Glomerular endothelial cell (primary cell): ENCODE results near the gene CDK5R1. TPM values are rescaled to one million over a fixed set of nuclear protein-coding genes. Genes with fewer than 3 reads are reported as not detected.

ENCODE experiments used
- DNase-seq: peaks from one replicate; pipeline ENCODE4 v3.0.0-alpha.2; 2011; ENCODE audit warnings: low read depth, low spot score; ENCODE audit errors: extremely low read depth
- total RNA-seq: library from RNA; depleted of rRNA; stranded (reverse); fragments of >200 nt; gene quantifications from 2 replicates; pipeline ENCODE4 v1.2.3, GENCODE V29; 2015

Gene CDK5R1
- total RNA-seq, 1 donor from 2014 or later, result 3.5 TPM

DNA sequence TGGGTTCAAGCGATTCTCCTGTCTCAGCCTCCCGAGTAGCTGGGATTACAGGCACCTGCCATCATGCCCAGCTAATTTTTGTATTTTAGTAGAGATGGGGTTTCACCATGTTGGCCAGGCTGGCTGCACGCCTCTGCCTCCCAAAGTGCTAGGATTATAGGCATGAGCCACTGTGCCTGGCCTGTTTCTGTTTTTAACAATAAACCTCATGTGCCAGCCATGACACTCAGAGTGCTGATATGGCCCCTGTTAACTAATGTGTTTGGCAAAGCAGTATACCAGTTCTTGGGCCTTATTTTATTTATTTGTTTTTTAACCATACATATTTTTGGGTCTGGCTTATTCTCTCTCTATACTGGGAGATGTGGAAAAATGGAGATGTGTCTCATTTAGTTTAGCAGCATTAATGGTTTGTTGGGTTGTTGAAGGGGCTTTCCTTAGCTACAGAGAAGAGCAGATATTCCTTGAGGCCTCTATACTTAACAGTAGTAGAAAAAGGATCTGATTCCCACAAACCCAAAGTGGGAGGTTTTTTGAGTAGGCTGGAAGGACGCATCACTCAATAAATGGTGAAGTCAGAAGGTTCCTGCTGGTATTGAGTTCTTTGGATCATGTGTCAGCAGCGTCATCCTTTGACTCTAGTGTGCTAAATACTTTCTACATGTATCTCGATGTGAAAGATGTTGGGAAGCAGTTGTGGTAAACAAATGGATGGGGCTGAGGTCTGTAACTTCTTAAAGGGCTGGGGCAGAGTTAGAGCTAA lies 16.2 kb upstream of the CDK5R1 start:
- DNase-seq, result no peak

DNA sequence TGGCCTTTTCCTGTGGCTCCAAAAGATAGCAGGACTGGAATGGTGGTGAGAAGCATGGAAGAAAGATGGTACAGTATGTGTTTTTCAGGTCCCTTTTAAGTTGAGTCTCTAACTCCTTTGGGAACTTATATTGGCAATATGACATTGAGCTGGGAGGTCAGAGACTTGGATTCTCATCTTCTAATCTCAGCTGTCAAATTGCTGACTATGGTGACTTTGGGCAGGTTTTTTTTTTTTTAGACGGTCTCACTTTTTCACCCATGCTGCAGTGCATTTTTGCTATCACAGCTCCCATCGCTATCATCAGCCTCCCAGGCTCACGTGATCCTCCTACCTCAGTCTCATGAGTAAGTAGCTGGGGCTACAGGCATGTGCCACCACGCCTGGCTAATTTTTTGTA lies 15.1 kb upstream of the CDK5R1 start:
- no peak for DNase-seq

DNA sequence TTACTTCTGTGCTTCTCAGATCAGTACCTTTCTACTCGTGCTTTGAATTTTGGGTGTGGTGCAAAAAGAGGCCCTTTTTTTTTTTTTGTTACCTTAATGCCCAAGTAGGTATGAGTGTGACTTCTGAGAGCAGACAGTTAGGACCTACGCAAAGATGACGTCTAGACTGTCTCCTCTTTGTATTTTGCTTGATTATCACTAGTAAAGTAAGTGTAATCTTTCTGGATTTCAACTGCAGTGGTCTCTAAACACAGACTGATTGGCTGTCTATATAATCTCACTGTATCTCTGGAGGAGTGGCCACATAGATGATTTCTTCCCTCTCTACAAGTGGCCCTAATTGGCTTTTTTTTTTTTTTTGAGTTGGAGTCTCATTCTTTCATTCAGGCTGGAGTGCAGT lies 11.5 kb upstream of the CDK5R1 start:
- DNase-seq, result no peak

DNA sequence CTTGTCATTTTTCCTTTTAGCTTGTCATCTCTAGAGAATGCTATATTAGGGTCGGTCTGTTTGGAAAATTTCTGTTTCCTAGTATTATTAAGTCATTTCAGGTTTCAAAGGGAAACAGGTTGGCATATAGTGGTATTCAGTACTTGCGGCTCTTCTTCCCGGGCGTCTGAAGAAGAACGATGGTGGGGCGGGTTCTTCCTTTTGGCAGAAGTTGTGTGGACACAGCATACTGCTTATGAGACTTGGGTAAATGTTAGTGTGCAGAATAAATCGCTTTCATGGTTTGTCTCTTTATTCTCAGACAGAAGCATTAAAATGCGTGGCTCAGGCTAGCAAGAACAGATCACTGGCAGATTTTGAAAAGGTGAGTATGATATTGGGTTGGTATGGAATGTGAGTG lies 9.6 kb upstream of the CDK5R1 start:
- DNase-seq, result no peak

DNA sequence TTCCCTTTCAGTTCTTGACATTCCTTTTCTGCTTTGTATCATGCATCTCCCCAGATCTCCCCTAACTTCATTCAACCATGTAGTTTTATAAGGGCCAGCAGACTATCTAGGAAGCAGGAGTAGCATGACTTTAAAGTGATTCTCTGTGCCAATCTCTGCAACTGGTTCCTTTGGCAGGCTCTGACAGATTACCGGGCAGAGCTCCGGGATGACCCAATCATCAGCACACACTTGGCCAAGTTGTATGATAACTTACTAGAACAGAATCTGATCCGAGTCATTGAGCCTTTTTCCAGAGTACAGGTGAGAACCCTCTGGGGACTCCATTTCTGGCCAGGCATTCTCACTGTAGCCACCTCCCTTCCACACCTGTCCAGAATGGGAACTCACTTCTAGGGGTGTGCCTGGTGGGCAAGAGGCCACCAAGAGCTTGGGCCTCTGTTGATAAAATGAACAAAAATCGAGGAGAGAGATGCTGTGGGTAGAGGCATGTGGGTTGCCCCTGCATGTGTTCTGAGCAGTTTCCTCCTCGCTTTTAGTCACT lies 7.6 kb upstream of the CDK5R1 start:
- no peak for DNase-seq

DNA sequence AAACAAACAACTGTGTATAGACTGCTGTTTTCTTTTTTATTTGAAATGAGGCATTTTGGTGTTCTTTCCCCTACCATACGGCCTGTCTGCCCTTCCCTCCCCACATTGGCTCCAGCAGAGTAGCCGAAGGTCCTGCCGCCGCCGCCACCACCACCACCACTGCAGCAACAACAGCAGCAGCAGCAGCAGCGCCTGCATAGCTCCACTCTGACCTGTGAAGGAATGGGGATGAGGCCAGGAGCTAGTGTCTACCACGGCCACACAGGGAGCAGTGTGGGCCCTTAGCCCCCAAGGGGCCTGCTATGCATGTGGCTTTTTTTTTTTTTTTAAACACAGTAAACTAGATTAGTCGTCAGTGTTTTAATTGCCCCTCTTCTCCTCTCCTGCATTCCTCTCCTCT lies 5.6 kb upstream of the CDK5R1 start:
- no peak for DNase-seq

DNA sequence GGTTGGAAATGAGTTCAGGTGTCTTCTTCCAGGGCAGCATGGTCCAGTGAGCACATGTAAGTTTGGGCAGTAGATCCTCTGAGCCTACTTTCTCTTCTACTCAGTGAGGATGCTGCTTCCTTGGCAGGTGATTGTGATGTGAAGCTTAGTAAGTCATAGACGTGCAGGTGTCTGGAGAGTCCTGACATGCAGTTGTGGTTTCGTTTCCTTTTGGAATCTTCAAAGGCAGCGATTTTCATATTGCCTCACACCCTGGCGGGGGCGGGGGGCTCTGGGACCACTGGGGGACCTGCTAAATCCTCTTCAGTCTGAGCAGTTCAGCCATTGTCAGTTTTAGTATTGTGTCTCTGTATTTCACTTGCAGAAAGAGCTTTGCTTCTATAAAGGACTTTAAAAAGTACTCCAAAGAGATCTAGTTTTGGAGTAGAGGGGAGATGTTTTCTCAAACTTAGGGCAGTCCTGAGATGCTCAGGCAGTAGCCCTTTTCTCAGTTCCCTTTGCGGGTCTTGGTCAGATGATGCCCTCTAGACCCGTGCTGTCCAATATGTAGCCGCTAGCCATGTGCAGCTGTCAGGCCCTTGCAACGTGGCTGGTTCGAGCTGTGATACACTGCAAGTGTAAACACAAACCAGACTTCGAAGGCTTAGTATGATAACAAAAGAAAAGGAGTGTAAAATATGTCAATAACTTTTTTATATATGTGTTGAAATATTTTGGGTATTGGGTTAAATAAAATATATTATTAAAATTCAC lies 4.0 kb upstream of the CDK5R1 start:
- no peak for DNase-seq

DNA sequence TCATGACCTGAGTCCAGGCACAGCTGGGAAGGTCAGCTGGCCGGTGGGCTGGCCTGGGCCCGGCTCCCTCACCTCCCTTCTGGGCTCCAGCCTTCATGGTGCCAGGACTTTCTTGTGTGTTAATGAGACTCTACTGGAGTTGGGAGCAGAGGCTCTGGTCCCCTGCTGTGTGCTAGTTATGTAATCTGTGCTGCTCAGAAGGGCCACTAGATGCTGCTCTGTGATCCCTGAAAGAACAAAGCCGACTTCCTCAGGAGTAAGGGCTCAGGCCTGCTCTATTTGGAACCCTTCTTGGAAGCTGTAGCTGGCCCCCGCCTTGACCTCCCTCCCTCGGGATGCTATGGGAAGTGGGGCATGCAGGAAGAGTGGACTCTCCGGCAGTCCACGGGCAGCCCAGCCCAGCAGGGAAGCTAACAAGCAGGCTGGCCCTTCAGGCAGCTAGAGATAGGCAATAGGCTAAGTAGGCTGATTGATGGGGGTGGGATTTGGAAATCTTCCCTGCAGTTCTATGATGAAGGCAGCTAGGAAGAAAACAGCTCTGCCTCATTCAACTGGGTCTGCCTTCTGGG lies 3.3 kb upstream of the CDK5R1 start:
- DNase-seq, result peak; percentile 14

DNA sequence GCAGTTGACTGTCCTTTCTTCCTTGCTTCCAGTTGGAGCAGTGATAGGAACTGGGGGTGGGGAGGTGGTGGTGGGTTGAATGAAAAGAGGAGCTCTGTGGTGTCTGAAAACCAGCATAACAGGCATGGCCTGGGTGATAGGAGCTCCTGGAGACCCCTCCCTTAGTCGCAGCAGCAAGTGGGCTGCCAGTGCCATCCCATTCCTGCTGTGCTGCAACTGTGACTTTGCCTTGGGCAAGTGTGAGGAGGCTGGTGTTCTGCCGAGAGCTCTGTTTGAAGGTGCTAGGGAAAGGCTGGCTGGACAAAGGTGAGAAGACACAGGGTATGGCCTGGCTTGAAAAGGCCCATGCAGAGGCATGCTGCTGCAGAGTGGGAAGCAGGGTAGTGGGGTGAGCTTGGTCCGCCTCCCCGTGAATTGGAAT lies 2.7 kb upstream of the CDK5R1 start:
- DNase-seq, result no peak

DNA sequence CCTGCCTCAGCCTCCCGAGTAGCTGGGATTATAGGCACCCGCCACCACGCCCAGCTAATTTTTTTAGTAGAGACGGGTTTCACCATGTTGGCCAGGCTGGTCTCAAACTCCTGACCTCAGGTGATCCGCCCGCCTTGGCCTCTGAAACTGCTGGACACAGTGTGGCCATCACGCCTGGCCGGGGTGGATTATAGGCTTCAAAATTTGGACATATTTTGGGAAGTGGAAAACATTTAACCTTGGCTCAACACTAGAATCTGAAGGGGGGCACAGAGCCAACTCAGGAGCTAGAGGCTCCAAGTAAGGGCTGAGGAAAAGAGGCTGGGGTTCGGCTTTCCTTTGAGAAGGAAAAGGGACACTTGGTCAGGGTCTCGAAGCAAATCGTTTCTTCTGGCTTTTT lies 2.2 kb upstream of the CDK5R1 start:
- DNase-seq, result no peak

DNA sequence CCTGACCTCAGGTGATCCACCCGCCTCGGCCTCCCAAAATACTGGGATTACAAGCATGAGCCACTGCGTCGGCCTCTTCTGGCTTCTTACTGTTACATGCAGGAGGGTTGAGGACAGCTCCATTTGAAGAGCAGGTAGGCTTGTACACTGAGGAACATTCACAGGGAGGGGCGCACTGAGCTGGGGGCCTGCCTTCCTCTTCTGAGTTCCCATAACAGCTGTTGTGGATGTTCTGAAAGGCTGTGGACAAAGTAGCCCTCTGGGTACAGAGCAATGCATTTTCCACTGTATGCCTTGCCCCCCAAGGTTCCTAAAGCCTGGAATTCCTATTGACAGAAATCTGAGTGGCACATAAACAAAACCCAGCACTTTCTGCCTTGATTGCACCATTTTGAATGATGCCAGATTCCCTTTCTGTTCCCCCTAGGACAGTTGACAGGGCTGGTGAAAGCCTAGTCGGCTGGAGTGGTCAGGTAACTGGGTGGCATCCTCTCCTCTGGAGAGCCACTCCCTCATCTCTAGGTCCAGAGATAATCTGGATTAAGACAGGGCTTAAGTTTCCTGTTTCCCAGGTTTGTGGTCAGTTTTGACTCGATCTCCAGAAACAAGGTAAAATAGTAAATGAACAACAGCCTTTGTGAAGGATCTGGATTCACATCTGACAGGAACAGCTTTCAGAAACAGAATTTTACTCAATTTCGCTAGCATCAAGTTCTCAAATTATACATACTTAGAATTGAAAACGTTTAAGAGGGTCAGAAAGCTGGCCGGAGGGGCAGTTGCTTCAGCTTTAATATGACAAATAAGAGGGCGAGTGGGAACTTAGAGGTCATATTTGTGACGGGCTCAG lies 1.3 kb upstream of the CDK5R1 start:
- no peak for DNase-seq

DNA sequence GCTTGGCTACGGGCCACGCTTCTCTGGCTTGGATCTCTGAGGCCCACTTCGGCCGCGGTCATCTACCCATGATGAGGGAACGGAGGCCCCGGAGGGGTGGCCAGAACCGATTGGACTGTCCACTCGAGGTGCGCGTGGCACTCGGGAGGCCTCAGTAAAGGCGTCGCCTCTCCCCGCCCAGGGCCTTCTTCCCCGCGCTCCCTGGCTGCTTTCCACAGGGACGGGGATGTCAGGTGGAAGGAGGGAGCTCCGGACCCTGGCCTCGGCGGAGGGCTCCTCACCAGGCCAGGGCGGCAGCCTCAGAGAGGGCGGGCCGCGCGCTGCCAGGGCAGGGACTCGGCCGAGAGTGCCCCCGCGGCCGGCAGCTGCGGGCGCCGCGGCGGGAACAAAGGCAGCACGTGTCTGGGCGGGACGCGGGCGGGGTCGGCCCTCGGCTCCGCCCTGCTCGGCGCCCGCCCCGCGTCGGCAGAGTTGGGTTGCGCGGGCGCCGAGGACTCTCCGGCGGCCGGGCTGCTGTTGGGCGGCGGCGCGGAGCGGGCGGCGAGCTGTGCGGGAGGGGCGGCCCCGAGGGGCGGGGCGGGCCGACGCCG lies 587 bp upstream of the CDK5R1 start:
- DNase-seq, result no peak

DNA sequence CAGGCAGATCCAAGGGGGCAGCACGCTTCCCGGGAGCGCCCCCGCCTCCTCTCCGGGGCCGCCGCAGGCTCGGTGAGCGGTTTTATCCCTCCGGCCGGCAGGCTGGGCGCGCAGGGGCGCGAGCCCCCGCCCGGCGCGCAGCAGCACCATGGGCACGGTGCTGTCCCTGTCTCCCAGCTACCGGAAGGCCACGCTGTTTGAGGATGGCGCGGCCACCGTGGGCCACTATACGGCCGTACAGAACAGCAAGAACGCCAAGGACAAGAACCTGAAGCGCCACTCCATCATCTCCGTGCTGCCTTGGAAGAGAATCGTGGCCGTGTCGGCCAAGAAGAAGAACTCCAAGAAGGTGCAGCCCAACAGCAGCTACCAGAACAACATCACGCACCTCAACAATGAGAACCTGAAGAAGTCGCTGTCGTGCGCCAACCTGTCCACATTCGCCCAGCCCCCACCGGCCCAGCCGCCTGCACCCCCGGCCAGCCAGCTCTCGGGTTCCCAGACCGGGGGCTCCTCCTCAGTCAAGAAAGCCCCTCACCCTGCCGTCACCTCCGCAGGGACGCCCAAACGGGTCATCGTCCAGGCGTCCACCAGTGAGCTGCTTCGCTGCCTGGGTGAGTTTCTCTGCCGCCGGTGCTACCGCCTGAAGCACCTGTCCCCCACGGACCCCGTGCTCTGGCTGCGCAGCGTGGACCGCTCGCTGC lies 832 bp downstream of the CDK5R1 start:
- DNase-seq, result no peak

DNA sequence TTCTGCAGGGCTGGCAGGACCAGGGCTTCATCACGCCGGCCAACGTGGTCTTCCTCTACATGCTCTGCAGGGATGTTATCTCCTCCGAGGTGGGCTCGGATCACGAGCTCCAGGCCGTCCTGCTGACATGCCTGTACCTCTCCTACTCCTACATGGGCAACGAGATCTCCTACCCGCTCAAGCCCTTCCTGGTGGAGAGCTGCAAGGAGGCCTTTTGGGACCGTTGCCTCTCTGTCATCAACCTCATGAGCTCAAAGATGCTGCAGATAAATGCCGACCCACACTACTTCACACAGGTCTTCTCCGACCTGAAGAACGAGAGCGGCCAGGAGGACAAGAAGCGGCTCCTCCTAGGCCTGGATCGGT lies 1.4 kb downstream of the CDK5R1 start:
- no peak for DNase-seq

DNA sequence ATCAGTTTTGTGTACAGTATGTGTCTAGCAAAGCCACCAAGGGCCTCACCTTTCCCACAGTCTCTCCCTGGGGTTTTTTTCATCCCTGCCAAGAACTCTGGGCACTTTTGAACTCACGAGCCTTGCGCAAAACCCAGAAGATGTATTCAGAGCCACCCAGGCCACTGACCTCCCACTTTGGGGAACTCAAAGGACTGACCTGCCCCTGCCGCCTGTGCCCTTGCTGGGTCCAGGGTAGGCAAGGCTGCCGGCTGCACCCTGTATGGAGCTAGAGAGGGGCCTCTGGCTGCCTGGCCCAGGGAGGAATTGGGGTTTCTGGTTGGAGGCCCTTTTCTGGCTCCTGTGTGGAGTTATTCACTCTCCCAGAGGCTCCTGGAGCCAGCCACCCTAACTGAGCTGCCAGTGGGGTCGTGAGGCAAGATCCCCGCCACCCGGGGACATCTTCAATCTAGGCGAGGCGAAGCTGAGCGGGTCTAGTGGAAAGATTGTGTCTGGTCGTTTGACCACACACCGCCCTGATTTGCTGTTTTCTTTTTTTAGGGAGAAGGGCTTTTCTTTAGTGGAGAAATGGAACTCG lies 1.9 kb downstream of the CDK5R1 start:
- no peak for DNase-seq

DNA sequence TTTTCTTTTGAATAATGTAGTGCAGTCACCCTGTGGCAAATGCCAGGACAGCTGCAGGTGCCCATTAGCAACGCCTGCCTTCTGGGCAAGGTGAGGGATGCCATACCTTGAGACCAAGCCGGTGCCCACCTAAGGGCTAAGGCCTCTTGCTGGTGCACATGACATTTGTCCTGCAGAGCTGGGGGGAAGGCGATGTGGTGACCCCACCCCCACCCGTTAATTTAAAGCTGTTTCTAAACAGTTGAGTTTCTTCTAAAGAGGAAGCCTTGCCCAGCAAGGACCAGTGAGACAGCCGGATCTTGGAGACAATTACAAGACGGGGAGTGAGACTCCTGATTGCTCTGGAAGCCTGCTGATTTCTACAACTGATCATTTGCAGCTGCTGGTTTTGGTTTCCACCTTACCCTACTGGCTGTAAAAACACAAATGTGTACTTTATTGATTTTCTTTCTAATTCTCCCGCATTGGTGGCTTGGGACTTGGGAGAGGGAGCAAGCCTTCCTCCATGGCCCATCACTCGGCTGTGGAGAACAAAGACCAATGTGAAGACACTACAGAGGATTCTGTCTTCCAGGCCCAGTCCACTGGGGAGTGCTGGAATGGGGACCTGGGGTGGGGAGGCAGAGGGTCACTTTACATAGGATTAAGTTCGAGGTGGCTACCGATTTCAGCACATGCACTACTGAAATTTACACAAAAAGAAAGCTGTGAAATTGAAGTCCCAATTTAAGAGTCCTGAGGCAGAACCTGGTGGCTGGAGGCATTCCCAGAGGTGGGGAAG lies 2.7 kb downstream of the CDK5R1 start:
- no peak for DNase-seq

DNA sequence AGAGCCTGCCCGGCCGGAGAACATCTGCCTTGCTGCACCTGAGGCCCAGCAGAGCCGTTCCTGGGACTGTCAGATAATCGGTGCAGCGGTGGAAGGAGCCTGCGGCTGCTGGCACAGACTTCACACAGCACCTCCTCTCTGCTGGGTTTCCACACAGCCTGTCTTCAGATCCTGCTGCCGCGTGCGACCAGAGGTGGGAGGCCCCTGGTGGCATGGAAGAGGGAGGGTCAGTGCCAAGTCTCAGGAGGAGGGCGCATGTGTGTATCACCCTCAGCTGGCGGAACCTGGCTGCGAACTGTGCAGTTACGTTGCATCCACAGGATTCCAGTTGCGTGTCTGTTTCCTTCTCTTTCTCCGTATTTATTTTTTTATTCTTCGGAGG lies 3.3 kb downstream of the CDK5R1 start:
- no peak for DNase-seq

DNA sequence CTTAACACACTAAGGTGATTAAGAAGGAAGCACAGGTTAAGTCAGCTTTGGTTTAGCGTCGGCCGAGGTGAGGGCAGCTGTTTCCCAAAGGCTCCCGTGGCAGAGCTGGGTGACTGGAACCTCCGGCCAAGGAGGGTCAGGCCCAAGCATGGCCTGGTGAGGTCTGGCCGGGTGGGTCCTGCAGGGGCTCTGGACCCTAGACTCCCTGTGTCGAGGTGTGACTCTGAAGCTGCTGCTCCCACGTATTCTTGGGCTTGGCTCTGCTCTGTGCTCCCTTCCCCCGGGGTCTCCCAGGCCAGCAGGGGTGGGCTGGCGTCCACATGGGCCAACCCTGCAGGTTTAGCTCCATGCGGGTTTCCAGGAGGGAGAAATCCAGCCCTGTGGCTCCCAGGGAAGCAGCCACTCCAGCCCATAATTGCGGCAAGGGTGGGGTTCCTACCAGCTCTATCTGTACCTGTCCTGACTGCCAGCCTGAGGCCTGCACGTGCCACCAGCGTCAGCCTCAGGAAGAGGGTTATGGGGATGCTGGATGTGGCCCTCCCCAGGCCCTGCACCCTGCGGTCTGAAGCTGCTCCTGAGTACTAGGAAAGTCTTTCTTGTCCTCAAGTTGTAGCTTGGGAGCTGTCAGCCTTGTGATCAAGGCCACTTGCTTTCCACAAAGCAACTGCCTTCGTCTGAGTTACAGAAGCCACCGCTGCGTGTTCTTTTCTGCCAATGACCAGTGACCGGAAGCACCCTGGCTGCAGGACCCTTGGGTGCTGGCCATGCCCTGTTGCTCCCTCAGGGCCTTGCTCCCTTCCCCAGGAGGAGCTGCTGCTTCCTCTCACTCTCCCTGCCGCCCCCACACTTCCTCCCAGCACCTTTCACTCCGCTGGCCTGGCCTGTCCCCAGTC lies 4.8 kb downstream of the CDK5R1 start:
- no peak for DNase-seq
